Chondrocyte (in vitro differentiated cells): Measurements from ENCODE around the gene ASXL1. TPM values are rescaled to one million over a fixed set of nuclear protein-coding genes. Genes with fewer than 3 reads are reported as not detected.
"Not testable (repeated sequence)": the region's sequence is repeated elsewhere in the genome, so short reads cannot be mapped to it uniquely, and the experiment has no call there.

Source experiments
- DNase-seq: peaks from one replicate; pipeline ENCODE4 v3.0.0; 2021; ENCODE audit warnings: mixed read lengths, low spot score
- H3K27ac Mint-ChIP-seq: one replicate; pipeline ENCODE4 v1.8.0; 2021; ENCODE audit warnings: mild to moderate bottlenecking, moderate library complexity, mixed read lengths; ENCODE audit not compliant: unreplicated experiment
- H3K27me3 Mint-ChIP-seq: 2 replicates; pipeline ENCODE4 v1.8.0; 2021; ENCODE audit warnings: low read depth, mixed read lengths
- H3K36me3 Mint-ChIP-seq: 2 replicates; pipeline ENCODE4 v1.8.0; 2021; ENCODE audit warnings: low read depth, mixed read lengths
- H3K4me1 Mint-ChIP-seq: 2 replicates; pipeline ENCODE4 v1.8.0; 2021; ENCODE audit warnings: low read depth, mild to moderate bottlenecking, mixed read lengths
- H3K4me3 Mint-ChIP-seq: one replicate; pipeline ENCODE4 v1.8.0; 2021; ENCODE audit warnings: mild to moderate bottlenecking, moderate library complexity, mixed read lengths; ENCODE audit not compliant: unreplicated experiment
- H3K9me3 Mint-ChIP-seq: 2 replicates; pipeline ENCODE4 v1.8.0; 2021; ENCODE audit warnings: low read depth, mixed read lengths
- total RNA-seq: library from RNA; stranded (reverse); gene quantifications from 3 replicates; pipeline ENCODE4 v1.2.1, GENCODE V29; 2021
- TF ChIP-seq, protein P1 (sequence below): fragments of 200-600 bp; sonication (generic); IDR thresholded peaks from 2 replicates; pipeline ENCODE4 v1.5.0; 2021; ENCODE audit warnings: antibody characterized with exemption, mild to moderate bottlenecking, moderate library complexity

Gene ASXL1
- total RNA-seq, 1 donor from 2014 or later = 92.6 TPM

DNA sequence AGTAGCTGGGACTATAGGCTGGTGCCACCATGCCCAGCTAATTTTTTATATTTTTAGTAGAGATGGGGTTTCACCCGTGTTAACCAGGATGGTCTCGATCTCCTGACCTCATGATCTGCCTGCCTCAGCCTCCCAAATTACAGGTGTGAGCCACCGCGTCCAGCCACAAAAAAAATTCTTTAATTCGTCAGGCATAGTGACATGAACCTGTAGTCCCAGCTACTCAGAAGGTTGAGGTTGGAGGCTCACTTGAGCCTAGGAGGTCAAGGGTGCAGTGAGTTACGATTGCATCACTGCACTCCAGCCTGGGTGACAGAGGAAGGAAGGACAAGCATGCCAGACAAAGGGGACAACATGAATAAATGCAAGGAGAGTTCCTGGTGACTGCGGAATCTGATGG, 19.5 kb upstream of the ASXL1 start:
- H3K36me3 Mint-ChIP-seq = peaks cover 3% of the 10 kb centered on the region
- no peak overlapping the region for H3K27ac Mint-ChIP-seq
- no peaks in the 10 kb centered on the region for H3K9me3 Mint-ChIP-seq
- no peak for DNase-seq
- no peak overlapping the region for H3K4me3 Mint-ChIP-seq
- H3K4me1 Mint-ChIP-seq = peaks cover 14% of the 10 kb centered on the region
- H3K27me3 Mint-ChIP-seq = no peaks in the 10 kb centered on the region
- TF ChIP-seq, protein P1, sequence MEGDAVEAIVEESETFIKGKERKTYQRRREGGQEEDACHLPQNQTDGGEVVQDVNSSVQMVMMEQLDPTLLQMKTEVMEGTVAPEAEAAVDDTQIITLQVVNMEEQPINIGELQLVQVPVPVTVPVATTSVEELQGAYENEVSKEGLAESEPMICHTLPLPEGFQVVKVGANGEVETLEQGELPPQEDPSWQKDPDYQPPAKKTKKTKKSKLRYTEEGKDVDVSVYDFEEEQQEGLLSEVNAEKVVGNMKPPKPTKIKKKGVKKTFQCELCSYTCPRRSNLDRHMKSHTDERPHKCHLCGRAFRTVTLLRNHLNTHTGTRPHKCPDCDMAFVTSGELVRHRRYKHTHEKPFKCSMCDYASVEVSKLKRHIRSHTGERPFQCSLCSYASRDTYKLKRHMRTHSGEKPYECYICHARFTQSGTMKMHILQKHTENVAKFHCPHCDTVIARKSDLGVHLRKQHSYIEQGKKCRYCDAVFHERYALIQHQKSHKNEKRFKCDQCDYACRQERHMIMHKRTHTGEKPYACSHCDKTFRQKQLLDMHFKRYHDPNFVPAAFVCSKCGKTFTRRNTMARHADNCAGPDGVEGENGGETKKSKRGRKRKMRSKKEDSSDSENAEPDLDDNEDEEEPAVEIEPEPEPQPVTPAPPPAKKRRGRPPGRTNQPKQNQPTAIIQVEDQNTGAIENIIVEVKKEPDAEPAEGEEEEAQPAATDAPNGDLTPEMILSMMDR = no peak

DNA sequence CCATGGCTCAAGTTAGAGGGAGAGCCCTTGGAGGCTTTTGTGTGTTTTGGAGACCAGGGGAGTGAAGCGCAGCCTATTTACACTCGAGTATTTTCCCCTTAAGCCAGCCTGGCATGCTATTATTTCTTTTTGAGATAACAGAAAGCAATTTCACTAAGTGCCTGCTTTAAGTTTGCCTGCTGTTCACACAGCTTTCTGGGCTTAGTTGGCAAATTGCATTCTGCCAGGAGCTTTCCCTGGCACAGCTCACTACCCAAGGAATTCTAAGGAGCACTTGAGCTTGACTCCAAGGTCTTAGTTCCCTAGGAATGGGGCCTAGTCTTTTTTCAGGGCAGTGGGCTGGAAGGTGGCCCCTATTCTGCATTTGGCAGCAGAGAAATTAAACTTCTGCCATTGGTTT, 19.0 kb upstream of the ASXL1 start:
- TF ChIP-seq, protein P1 = no peak
- no peak overlapping the region for H3K27ac Mint-ChIP-seq
- no peak overlapping the region for H3K4me3 Mint-ChIP-seq
- H3K36me3 Mint-ChIP-seq = peaks cover 3% of the 10 kb centered on the region
- H3K9me3 Mint-ChIP-seq = no peaks in the 10 kb centered on the region
- peaks cover 11% of the 10 kb centered on the region for H3K4me1 Mint-ChIP-seq
- DNase-seq = no peak
- H3K27me3 Mint-ChIP-seq = no peaks in the 10 kb centered on the region

DNA sequence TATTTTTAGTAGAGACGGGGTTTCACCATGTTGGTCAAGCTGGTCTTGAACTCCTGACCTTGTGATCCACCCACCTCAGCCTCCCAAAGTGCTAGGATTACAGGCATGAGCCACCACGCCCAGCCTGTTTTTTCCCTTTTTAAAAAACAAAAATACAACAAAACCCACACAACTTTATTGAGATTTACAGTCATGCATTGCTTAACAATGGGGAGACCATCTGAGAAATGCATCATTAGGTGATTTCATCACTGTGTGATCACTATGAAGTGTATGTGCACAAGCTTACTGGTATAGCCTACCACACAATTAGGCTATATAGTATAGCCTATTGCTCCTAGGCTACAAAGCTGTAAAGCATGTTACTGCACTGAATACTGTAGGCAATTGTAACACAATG, 17.1 kb upstream of the ASXL1 start:
- DNase-seq, H3K9me3 Mint-ChIP-seq, H3K36me3 Mint-ChIP-seq, H3K27ac Mint-ChIP-seq, H3K4me3 Mint-ChIP-seq, H3K27me3 Mint-ChIP-seq: not testable (repeated sequence)
- H3K4me1 Mint-ChIP-seq = peaks cover 19% of the 10 kb centered on the region

DNA sequence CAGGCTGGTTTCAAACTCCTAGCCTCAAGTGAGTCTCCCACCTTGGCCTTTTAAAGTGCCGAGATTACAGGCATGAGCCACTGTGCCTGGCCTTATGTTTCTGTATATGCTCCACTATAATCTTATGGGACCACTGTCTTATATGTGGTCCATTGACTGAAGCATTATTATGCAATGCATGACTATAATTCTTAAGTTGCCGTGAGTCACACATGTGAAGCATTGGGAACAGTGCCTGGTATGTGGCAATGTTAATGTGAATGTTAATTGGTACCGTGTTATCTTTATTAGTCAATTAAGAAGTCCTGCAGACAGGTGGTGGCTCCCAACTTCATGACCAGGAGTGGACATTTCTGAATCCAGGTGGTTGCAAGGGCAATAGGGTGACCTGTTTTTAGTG, 14.7 kb upstream of the ASXL1 start:
- H3K27me3 Mint-ChIP-seq = no peaks in the 10 kb centered on the region
- H3K36me3 Mint-ChIP-seq = no peaks in the 10 kb centered on the region
- no peaks in the 10 kb centered on the region for H3K9me3 Mint-ChIP-seq
- H3K4me1 Mint-ChIP-seq = peaks cover 14% of the 10 kb centered on the region
- no peak overlapping the region for H3K27ac Mint-ChIP-seq
- DNase-seq = no peak
- no peak overlapping the region for H3K4me3 Mint-ChIP-seq
- TF ChIP-seq, protein P1 = no peak

DNA sequence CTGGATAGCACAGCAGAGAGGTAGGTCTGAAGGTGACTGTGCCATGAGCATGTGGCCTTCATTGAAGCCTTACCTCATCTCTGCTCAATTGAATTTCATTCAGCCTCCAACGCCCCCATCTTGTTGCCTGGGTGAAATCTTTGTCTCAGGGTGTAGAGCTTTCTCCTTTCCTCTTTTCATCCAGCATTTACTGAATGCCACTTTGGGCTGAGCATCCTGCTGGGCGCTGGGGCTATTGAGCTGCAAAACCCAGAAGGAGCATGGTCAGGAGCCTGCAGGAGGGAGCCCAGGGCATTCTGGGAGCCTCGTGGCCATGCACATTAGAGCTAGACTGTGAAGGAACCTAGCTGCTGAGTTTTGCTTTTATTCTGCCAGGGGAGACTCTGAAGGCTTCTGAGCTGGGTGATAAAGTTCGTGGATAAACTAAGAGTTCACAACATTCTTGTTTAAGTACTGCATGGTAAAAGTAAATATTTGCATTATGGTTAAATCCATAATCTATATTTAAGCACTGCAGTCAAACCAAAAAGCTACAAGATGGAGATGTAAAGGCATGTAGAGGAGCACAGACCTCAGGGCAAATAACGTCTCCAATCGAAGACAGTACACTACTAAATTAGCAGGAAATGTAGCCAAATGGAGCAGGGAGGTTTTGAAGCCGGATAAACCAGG, 13.2 kb upstream of the ASXL1 start:
- H3K27ac Mint-ChIP-seq = peak overlapping the region; percentile 0
- peaks cover 14% of the 10 kb centered on the region for H3K4me1 Mint-ChIP-seq
- no peaks in the 10 kb centered on the region for H3K27me3 Mint-ChIP-seq
- DNase-seq = no peak
- no peaks in the 10 kb centered on the region for H3K9me3 Mint-ChIP-seq
- no peak overlapping the region for H3K4me3 Mint-ChIP-seq
- TF ChIP-seq, protein P1 = no peak
- H3K36me3 Mint-ChIP-seq = peaks cover 2% of the 10 kb centered on the region

DNA sequence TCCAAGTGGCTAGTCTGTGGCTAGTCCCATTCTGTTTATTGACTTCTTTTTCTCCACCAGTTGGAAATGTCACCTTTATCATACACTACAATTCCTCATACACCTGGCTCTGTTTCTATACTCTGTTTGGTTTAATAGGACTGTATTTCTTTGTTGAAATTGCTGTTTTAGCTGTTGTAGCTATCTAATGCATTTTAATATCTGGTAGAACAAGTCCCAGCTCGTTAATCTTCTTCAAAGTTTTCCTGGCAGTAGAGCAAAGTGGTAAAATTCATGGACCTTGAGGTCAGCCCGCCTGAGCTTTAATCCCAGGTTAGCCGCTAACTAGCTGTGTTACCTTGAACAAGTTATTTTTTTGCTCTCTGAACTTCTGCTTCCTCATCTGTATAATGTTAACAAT, 9.9 kb upstream of the ASXL1 start:
- Mint-ChIP-seq H3K4me3 (no peak overlapping the region), H3K36me3 (peaks cover 2% of the 10 kb centered on the region), H3K4me1 (peaks cover 8% of the 10 kb centered on the region), H3K9me3 (no peaks in the 10 kb centered on the region), H3K27ac (no peak overlapping the region), H3K27me3 (no peaks in the 10 kb centered on the region)
- DNase-seq = no peak
- TF ChIP-seq, protein P1 = no peak
